A172 (cell line): ENCODE measurements around the gene STRA8. TPM values are rescaled to one million over a fixed set of nuclear protein-coding genes. Genes with fewer than 3 reads are reported as not detected.

Source experiments
- DNase-seq: peaks from one replicate; pipeline ENCODE4 v3.0.0-alpha.2; 2015; ENCODE audit warnings: low spot score
- total RNA-seq: library from RNA; depleted of rRNA; stranded (reverse); fragments of >200 nt; shearing (Covaris generic); gene quantifications from 2 replicates; pipeline ENCODE4 v1.2.3, GENCODE V29; 2014

STRA8 gene
- total RNA-seq, 1 experiment from 2014 or later = not detected

DNA sequence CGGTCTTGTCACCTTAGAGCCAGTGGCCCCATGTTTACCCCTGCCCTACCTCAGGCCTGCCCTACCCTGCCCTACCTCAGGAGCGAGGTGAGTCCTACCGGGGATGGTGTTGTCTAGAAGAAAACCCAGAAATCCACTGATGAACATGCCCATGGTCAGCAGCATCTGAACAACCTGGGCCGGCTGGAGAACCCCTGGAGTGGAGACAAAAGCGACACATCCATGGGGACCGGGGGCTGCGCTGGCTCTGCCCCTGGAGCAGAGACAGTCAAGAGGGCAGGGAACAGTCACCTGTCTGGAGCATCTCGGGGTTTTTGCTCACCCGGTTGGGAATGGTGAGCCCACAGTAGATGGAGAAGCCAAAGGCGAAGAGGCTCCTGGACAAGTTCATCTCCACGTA lies 36.3 kb downstream of the STRA8 start:
- no peak for DNase-seq

DNA sequence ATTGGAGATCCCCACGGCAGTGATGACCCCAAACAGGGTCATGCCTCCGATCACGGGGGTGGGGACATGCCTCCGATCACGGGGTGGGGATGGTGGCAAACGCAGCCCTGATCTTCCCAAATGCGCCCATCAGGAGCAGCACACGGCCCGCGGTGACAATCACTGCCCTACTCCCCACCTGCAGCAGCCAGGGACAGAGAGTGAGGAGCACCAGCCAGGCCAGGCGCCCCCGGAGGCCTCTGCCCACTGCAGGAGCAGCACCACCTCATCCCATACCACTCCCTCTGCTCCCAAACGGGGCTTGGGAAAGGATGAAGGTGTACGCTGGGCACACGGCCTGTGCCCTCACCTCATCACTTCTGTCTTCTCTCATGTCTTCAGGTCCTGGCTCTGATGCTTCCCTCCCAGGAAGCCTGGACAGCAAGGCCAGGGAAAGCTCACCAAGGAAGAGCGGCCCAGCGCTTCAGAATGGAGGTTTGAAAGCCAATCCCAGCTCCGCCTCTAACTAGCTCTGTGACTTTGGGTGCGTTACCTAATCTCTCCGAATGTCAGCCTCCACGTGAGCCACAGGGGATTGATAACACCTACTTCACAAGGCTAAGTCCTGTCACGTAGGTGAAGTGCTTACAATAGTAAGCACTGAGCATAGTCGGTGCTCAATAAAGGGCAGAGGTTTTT lies 37.1 kb downstream of the STRA8 start:
- no peak for DNase-seq

DNA sequence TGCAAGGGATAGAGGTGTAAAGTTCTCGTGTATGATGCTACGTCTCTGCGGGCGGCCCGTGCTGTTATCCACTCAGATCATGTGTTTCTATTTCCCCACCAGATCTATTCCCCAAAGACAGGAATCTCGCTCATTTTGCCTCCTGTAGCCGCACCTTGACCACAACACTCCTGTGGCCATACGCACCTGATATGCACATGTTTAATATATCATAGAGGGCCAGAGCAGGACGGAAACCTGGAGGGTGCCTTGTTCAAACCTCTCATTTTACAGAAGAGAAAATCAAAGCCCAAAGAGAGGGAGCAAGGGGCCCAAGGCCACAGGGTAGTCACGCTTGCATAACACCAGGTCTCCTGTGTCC lies 37.6 kb downstream of the STRA8 start:
- DNase-seq = no peak

DNA sequence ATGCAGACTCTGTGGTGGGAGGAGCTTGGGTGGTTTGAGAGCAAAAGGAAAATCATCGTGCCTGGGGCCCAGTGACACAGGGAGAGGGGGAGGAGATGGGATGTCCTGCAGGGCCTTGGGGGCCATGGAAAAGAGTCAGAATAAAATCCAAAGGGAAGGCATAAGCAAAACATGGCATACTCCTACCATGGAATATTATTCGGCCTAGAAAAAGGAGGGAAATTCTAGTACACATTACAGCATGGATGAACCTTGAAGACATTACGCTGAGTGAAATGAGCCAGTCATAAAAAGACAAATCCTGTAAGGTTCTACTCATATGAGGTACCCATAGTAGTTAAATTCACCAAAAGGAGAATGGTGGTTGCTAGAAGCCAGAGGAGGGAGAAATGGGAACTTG lies 38.7 kb downstream of the STRA8 start:
- no peak for DNase-seq

DNA sequence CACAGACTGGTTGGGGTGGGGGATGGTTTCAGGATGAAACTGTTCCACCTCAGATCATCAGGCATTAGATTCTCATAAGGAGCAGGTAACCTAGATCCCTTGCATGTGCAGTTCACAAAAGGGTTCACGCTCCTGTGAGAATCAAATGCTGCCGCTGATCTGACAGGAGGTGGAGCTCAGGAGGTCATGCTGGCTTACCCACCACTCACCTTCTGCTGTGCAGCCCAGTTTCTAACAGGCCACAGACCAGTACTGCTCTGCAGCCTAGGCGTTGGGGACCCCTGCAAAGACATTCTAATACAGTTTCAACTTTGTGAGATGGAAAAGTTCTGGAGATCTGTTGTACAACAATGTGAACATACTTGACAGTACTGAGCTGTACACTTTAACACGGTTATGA lies 39.9 kb downstream of the STRA8 start:
- no peak for DNase-seq

DNA sequence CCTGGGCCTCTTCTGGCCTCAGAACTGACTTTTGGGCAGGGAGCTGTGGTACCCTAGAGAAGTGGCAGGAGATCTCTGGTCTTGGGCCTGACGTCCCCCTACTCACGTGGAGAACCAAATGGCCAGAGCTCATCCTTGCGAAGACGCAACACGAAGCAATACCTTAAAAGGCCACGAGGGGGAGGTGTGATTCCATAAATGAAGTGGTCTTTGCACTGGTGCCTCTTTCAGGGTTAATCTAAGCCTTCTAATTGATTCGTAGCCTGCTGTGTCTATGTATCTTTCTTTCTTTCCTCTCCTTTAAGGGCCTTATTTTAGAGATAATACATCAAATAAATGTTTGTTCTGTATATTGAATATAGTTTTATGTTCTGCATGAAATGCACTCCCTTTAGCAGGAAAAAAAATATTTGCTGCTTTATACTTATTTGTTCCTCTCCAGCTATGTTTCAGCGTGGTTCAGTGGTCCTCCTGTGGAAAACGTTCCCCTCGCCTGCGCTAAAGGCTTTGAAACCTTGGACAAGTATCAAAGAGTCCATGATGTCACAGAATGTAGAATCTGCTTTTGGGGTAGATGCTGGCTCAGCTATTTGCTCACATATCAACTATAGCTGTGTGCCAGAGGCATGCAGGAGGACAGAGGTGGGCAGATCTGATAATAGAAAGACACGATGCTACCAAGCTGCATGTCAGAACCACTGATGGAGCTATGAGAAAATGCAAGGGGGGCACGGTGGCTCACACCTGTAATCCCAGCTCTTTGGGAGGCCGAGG lies 41.0 kb downstream of the STRA8 start:
- DNase-seq = peak; percentile 44

DNA sequence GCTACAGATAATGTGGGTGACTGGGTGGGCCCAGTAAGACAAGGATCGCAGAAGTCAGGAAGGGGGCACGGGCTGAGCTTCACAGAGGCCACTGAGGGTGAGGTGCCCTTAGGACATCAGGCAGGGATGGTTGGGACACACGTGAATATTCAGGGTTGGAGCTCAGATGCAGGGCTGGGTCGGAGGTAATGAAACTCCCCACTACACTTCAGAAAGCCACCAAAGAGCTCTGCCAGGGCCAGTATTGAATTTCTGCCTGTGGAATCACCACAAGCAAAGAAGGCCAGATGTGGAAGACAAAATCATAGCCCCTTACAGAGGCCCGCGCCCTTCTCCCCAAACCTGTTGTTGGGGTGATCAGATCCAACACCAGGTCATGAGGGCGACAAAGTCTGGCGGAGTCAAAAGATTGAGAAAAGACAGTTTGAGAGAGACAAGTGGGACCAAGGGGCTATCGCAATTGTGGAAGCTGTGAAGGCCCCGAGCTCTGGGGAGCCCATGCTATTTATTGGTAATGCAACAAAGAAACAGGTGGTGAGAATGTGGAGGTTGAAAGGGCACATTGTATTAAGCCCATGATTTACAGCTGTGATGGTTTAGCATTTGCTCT lies 42.4 kb downstream of the STRA8 start:
- DNase-seq = no peak

DNA sequence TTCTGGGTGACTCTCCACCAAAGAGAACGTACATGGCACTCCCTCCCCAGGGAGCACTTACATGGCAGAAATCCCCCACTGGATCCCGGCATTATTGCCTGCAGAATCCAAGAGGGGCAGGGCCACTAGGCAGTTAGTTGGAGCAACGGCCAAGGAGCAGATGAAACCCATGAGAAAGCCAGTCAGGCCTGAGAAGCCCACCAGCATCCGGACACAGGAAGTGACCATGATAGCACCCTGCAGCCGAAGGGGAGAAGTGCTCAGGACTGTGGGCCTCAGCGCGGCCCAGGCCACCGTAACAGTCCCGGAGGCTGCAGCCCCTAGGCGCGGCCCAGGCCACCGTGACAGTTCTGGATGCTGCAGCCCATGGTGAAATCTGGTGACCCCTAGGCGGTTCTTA lies 43.5 kb downstream of the STRA8 start:
- DNase-seq = no peak

DNA sequence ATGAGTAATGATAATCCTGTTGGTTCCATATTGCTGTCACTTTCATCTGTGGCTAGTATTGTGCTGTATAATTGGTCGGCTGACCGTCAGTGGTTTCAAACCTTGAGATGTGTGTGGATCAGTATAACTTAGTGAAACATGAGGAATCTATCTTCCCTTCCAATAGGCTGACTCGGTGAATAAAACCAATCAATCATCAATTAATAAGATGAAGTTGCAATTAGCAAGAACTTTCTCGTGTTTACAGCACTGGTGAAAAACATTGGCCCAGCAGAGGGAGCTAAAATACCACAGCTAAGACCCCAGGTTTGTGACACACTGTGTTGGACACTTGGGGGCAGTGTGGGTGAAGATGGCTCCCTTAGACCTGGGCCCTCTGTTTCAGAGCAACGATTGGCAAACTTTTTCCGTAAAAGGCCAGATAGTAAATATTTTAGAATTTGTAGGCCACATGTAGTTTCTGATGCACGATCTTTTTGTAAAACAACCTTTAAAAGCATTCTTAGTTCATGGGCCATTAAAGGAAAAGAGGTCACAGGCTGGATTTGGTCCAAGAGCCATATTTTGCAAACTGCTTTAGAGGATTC lies 47.8 kb downstream of the STRA8 start:
- DNase-seq = peak; percentile 77

DNA sequence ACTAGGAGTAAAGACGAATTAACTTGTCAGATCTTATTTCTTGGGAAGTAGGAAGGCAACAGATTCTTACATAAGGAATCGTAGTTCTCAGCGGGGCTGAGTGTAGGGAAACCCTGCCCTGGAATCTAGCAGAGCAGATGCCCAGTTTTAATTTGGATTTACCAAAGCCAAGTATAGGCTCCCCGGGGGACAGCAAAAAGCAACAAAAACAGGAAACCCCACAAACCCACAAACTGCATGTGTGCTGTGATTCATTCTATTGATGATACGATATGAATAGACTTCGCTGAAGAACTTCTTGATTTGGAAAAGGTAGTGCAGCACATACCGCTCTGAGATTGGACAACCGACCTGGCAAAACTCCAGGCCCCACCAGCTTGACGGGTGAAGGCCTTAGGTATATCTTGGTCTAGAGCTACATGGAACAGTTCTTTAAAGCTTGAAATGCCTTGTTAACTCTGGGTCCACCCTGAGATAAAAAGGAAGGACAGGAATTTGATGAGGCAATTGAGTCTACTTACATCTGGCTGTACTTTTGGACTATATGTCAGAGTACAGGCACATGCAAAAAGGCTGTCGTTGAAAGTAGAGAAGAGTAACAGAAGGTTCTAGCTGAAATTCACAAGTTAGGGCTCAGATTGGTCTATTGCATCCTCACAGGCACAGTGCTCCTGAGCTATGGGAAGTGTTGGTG lies 49.1 kb downstream of the STRA8 start:
- peak; percentile 13 for DNase-seq

DNA sequence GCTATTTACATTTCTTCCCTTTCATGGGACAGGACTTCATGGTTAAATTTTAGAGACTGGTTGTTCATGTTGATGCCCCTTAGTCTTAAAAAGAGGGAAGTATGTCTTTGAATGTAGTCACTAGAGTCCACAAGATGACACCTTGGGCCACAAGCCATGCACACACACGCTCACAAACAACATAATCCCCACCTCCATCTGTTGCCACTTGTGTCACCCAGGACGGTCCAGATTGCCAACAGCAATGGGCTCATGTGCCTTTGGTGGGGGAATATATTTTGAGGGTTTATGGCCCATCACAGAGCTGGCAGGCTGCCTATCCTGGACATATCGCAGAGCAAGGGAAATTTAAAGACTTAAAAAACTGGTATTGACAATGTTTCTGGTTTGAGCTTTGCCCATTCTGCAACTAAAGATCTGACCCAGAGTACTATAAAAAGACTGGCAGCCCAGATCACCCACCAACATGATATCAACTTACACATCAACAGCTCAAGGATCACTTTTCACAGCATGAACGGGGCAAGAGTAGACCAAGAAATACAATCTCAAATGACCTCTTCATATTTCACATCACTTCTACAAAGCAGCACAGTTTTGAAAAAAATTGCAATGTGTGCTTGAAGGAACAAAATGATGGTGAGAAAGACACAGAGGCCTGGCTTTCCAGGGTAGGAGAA lies 50.5 kb downstream of the STRA8 start:
- DNase-seq = no peak

DNA sequence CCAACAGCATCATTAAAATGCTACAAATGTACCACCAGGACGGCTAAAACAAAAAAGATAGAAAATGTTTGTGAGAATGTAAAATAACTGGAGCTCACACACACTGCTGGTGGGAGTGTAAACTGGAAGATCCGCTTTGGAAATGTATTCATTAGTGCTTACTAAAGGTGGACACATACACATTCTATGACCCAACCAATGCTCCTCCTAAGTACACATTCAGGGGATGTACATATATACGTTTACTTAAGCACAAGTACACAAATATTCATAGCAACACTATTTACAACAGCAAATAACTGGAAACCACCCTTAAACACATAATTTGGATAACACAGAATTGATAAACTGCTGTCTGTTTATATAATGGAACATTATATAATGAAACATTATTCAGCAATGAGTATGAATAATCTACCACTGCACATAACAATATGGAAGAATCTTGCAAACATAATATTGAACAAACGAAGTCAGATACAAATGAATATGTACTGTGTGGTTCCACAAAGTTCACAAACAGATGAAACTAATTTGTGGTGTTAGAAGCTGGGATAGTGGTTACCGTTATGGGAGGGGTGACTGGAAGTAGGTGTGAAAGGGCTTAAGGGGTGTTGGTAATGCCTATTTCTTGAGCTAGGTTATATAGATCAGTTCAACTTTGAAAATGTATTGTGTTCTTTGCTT lies 52.1 kb downstream of the STRA8 start:
- no peak for DNase-seq

DNA sequence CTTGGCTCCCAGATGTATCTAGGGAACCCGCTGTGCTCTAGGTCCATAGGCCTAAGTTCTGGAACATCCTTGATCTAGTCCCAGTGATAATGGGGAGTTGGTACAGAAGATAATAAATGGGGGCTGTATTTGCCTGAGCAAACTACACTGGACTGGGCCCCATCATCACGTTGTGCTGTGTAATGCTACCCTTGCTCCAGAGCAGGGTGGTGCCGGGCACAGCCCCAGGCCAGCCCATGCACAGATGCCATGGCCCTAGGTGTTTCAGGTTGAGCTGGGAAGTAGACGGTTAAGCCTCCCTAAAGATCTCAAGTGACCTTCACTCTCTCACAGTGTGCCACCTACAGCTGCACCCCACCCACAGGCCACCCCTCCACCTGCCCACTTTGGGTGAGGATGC lies 53.2 kb downstream of the STRA8 start:
- no peak for DNase-seq

DNA sequence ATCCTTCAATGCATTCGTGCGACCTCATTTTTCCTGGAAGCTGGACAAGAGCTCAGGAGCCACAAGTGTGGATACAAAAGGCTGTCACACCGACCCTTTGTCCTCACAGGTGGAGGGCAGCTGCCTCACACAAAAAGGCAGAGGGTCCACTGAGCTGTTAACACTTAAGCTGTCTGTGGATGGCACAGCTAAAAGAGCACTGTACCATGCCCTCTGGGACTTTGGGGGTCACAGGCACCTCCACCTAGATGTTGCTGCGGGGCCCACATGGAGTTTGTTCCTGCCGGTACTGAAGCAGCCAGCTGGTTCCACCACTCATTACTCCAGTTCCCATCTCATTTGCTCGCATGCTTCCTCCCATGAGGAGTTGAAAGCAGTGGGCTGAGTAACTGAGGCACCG lies 57.0 kb downstream of the STRA8 start:
- no peak for DNase-seq

DNA sequence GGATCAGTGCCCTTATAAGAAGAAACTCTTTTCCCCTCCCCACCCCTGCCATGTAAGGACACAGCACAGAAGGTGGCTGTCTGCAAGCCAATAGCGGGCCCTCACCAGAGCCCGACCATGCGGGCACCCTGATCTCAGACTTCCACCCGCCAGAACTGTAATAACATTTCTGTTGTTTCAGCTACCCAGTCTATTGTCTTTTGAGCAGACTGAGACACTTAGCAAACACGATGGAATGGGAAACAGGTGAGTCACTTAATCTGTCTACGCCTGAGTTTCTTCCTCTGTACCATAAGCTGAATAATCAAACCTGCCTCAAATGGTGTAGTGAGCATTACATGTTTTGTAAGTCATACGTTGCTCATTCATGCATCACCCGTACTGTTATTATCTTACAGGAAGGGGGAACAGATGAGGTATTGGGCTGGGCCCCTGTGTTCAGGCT lies 58.2 kb downstream of the STRA8 start:
- DNase-seq = peak; percentile 78

DNA sequence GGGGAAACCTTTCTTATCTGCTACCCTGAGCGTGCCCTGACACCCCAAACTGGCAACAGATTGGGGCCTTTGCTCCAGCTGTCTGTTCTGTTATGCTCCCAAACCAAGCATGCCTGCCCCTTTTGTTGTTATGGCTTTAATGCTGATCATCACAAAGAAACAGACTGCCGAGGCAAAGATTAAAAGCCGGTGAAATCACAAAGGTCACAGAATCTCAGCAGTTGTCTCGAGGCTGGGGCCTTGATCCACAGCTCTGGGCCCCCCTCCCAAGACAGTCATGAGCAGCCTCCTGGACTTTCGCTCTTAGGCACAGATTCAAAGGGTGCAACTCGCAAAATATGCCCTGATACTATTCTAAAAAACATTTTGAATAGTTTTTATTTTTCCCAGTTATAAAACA lies 65.6 kb downstream of the STRA8 start:
- no peak for DNase-seq

DNA sequence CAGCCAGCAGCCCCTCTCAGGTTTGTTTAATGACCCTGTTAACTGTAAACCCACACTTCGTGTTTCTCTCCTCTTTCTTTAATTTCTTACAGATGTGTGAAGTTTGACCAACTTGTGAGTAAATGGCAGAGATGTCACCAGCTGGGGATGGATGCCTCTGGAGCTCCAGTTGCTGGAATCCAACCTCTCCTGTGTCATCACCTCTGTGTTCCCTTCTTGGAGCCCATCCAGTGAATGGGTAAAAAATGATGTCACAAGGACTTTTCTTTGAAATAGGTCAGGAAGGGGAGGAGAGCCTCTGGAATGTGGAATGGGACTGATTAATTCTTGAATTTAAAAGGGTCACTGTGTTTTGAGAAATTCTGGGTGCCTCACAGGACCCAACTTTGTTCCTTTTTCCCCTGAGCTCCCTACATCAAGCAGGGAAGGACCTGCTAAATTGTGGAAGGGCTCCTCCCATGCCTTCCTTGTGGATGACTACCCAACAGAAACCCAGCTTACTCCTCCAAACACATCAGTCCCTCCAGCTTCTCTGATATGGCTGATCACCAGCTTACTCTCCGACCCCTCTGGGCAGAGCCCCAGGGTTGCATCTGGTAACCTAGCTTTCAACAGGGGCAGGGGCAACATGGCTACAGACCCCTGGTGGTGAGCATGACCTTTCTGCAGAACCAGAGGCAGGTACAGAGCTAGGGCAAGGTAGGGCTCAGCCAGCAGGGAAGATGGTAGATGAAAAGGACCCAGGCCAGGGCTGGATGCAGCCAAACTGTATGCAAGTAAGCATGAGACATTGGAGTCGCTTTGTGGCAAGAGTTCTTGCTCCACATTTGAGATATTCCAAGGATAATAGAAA lies 67.5 kb downstream of the STRA8 start:
- no peak for DNase-seq
